Measurements from ENCODE around the gene COG3.
"Not testable (repeated sequence)": the region's sequence is repeated elsewhere in the genome, so short reads cannot be mapped to it uniquely, and the experiment has no call there.

The COG3 gene

GRCh38 chr13:45464687-45465453 is at the start of gene COG3:
COG3 (plus strand) TSS chr13:45464939; CDS start chr13:45465037, 98 bp downstream.
- peak; percentile 89 for DNase-seq (ENCODE audit: low spot score)

- no peak for DNase-seq (ENCODE audit: low spot score)
These were observed 49.6 kb upstream of the COG3 start for GRCh38 chr13:45415112-45415511.

DNA sequence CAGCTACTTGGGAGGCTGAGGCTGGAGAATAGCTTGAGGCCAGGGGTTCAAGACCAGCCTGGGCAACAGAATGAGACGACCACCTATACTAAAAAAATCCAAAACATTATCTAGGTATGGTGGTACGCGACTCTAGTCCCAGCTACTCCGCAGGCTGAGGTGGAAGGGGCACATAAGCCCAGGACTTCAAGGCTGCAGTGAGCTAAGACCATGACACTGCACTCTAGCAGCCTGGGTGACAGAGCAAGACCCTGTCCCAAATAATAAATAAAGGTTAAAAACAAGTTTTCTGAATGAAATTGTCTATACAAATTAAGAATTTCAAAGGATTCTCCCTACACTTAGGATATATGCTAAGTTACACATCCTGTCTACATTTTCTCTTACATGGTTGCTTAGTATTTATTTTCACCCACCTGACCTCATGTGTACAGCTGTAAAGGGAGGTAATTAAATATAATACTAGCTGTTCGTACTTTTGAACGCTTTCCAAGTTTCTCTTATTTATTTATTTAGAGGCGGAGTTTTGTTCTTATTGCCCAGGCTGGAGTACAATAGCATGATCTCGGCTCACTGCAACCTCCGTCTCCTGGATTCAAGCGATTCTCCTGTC is 48.1 kb upstream of the COG3 start:
- no peak for DNase-seq (ENCODE audit: low spot score)

DNA sequence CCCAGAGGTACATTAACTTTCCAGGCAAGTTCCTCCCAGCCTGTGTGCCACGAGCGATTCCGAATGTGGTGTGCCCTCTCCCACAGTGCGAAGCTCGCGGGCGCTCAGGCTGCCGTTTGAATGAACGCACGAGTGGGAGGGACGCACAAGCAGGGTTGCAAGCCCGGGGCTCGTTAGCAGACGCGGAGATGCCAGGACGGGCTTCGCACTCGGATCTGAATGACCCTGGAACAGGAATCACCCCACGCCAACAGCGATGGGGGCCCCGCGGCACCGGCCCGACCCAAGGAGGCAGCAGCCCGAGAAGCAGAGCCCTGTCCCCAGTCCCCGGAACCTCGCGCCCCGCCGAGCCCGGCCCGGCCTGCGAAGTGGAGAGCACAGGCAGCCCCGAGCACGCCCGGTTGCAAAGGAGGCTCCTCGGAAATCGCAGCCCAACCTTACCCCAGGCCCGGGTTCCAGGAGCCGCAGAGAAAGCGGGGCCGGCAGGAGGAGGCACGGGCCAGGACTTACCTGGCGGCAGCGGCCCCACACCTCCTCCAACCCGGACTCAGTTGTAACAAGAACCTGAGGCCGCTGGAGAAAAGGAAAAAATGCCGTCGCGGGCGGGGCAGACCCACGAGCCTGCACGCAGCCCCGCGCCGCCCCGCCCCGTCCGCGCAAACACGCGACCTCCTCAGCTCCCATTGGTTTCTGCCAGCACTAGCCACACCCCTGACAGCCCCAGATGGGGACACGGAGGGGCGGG is 46.8 kb upstream of the COG3 start, which contains the start of gene SLC25A30:
Gene SLC25A30 (minus strand): TSS at position 584 of the 745 bp plus-strand sequence. CDS start 6,948 bp downstream, outside the sequence.
- peak; percentile 73 for DNase-seq (ENCODE audit: low spot score)

GRCh38 chr13:45419389-45419788 is 45.4 kb upstream of the COG3 start:
- not testable (repeated sequence) for DNase-seq (ENCODE audit: low spot score)

GRCh38 chr13:45419945-45420344 is 44.8 kb upstream of the COG3 start:
- DNase-seq (ENCODE audit: low spot score), result no peak

DNA sequence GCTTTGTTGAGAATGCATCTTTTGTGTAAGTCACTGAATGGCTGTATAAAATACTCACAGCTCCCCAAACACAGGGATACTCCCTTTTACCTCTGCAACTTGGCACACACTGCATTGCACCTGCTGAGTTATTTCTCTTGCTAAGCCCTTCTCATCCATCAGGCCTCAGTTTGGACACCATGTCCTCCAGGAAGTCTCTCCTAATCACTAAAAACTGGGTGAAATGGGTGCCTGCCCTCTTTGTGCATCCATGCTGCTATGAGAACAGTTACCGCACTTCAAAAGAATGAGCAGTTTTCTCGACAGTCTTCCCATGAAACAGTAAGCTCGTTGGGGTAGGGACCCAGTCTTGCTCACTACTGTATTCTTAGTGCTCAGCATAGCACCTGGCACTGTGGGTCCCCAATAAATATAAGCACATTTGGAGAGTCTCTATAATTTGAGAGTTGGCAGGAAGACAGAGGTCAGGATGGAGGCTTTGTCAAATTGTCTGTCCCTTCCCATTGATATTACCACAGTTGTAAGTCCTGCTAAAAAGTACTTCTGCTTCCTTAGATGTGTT is 41.9 kb upstream of the COG3 start:
- DNase-seq (ENCODE audit: low spot score), result no peak

DNA sequence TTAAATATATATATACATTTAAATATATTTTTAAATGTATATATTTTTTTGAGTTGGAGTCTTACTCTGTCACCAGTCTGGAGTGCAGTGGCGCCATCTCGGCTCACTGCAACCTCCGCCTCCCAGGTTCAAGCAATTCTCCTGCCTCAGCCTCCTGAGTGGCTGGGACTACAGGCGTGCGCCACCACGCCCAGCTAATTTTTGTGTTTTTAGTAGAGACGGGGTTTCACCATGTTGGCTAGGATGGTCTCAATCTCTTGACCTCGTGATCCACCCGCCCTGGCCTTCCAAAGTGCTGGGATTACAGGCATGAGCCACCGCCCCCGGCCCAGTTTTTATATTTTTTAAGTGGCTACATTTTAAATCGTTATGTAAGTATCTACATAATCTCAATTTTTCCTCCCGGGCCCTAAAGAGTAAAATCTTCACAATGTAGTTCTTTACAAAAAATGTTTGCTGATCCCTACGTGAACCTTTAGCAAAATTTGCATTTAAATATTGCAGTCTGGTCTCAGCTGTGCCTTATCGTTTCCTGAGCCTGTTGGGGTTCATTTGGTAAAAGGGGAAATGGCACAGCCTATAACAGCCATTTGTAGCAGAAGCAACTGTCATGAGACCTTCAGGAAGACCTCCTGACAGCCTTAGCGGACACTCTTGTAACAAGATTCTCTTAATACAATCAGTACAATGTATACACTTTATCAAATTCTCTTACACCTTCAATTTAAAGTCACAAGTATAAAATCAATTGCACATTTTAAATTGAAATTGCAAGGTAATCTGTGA is 38.5 kb upstream of the COG3 start:
- not testable (repeated sequence) for DNase-seq (ENCODE audit: low spot score)

DNA sequence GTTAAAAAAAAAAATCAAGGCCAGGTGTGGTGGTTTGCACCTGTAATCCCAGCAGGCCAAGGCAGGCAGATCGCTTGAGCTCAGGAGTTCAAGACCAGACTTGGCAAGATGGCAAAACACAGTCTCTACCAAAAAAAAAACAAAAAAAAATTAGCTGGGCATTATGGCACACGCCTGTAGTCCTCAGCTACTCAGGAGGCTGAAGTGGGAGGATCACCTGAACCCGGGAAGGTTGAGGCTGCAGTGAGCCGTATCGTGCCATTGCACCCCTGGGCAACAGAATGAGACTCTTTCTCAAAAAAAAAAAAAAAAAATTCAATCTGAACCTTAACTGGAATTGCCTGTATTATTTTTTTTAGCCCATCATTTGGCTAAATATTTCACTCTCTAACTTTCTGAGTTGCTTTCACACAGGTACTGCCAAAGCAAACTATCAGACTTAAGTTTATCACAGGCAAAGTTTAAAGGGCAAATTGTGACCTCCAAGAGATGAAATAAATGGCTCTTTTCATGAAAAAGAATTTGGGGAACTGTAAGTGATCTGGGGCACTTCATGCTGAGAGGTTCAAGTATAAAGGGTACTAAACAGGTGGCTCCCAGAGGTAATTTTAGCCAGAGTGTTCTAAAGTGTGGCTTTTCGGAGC is 31.9 kb upstream of the COG3 start:
- no peak for DNase-seq (ENCODE audit: low spot score)

- no peak for DNase-seq (ENCODE audit: low spot score)
These were observed 31.4 kb upstream of the COG3 start for GRCh38 chr13:45433381-45433790.

GRCh38 chr13:45434556-45435371 is 30.0 kb upstream of the COG3 start:
- DNase-seq (ENCODE audit: low spot score), result no peak

GRCh38 chr13:45436332-45436731 is 28.4 kb upstream of the COG3 start:
- DNase-seq (ENCODE audit: low spot score), result no peak

GRCh38 chr13:45436953-45437352 is 27.8 kb upstream of the COG3 start:
- DNase-seq (ENCODE audit: low spot score), result no peak

DNA sequence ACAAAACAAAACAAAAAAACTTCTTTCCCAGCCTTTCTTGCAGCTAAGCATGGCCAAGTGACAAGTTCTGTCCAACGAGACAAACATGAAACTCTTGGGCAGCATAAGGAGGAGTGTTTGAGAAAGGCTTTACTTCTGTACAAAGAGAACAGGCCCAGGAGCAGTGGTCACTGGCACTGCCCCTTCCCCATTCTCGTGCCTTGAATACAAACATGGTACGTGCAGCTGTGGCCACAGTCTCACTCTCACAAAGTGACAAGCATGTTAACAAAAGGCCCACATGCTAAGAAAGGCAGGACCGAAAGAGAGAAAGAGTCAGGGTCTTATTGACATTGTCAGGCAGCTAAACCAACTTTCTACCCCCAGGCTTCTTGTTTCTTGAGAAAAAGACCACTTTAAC is 26.8 kb upstream of the COG3 start:
- DNase-seq (ENCODE audit: low spot score), result no peak

DNA sequence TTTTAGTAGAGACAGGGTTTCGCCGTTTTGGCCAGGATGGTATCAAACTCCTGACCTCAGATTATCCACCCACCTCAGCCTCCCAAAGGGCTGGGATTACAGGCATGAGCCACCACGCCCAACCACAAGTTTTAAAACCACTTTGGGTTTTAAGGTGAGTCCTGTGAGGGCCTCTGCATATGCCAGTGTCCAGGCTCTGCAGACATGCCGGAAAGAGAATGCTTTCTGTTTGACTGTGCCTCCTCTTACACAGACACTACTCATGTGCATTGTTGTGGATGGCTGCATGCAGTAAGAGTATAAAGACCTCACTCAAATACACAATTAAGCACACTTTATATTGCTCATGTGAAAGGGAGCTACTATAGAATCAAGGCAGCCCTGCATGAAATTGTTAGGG is 25.7 kb upstream of the COG3 start:
- DNase-seq (ENCODE audit: low spot score), result no peak

- DNase-seq (ENCODE audit: low spot score), result no peak
These were observed 24.8 kb upstream of the COG3 start for GRCh38 chr13:45439781-45440462.

- DNase-seq (ENCODE audit: low spot score), result no peak
These were observed 23.1 kb upstream of the COG3 start for GRCh38 chr13:45441633-45442032.

DNA sequence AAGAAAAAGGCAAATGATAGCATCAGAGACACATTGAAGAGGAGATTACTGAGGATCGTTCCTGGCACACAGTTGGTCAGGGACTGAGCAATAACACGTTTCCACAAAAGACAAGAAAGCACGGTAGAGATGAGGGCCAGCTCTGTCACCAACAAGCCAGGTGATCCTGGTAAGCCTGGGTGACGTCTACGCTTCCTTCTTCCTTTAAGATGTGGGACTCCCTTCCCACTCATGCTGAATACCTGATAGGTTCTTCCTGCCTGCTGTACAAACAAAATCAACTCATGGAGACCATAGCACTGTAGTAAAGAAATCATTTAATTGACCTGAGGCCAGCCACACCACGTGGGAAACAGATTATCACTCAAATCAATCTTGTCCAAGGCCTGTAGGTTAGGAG is 19.7 kb upstream of the COG3 start:
- DNase-seq (ENCODE audit: low spot score), result no peak

DNA sequence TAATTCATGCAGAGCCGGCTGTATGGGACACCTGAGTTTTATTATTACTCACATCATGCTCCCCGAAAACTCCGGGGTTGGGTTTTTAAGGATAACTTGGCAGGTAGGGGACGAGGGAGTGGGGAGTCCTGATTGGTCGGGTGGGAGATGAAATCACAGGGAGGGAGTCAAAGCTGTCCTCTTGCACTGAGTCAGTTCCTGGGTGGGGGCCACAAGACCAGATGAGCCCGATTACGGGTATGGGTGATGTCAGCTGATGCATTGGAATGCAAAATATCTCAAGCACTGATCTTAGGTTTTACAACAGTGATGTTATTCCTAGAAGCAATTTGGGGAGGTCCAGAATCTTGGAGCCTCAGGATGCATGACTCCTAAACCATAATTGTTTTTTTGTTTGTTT is 18.6 kb upstream of the COG3 start:
- no peak for DNase-seq (ENCODE audit: low spot score)

All from hematopoietic multipotent progenitor cell treated with erythropoietin and hydrocortisone succinate and interleukin-3 and kit ligand, for 17 days (in vitro differentiated cells).